ENCODE measurements around the gene SCGB3A1.

DNA sequence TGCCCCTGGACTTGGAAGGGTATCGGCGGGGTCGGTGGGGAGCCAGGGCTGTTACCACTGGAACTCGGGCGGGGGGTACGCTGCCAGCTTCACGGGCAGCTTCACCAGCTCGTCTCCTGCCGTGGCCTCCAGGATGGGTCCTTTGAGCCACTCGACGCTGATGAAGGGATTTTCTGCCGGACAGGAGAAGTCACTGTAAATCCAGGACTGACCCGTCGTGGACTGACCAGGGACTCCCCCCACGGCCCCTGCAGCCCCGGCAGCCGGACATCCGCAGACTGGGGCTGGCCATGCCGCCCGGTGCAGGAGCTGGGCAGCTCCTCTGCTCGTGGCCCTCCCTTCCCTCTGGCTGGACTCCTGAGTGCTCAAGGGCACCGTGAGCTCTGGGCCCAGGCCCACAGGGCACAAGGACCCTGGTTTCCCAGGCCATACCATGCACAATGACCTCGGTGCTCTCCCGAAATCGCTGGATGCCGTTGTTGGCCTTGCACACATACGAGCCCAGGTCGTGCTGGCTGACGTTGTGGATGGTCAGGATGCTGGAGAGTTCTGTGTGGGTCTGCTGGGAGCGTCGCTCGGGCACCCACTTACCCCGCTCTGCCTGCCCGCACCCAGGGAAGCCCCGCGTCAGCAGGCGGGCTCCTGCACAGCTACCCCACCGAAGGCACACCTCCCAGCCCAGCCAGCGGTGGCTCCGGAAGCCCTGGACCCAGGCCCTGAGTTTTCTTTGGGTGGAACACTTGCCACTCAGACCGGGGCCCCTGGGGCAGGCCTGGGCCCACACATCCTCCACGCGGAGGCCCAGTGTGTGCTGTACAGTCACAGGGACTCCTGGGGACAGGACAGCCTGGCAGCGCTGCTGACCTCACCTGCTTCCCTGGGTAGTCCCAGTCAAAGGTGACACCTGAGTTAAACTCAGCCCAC is 37.8 kb upstream of the SCGB3A1 start:
- no peak for TF ChIP-seq FOXP1 (CRISPR knock-in tag; IDR thresholded peaks at IDR 0.05)
- TF ChIP-seq SIN3A (IDR thresholded peaks at IDR 0.05; ENCODE audit: borderline replicate concordance in 2 of 2, control insufficient read depth in 1 of 2, low read depth in 2 of 2, low read length in 2 of 2), result no peak
- TF ChIP-seq KLF13 (tag; IDR thresholded peaks at IDR 0.05; ENCODE audit: borderline replicate concordance, low read depth), result no peak
